GM18498 (cell line): ENCODE data around the gene DEGS2.

Experiments
- ATAC-seq: cut with Tn5 transposase; IDR thresholded peaks from one replicate; pipeline ENCODE4 v1.9.1; 2021; ENCODE audit warnings: mild to moderate bottlenecking, moderate library complexity; ENCODE audit not compliant: unreplicated experiment

Gene DEGS2

GRCh38 chr14:100096656-100097055 is 62.8 kb downstream of the DEGS2 start:
- ATAC-seq, result no peak
